K562 (cell line): ENCODE results near the gene HP1BP3. TPM values are rescaled to one million over a fixed set of nuclear protein-coding genes. Genes with fewer than 3 reads are reported as not detected.

ENCODE experiments used
- ARID4B ChIP-seq: sonication (generic); formaldehyde crosslinking; IDR thresholded peaks from 2 replicates; pipeline ENCODE4 v1.8.0; 2022; ENCODE audit warnings: mild to moderate bottlenecking, missing genetic modification reagents
- ATF2 ChIP-seq: sonication (generic); formaldehyde crosslinking; IDR thresholded peaks from 2 replicates; pipeline ENCODE4 v1.8.1; 2022; ENCODE audit warnings: missing genetic modification reagents
- CEBPG ChIP-seq, 3 experiments: fragments of 200-800 bp in 1 of 3; sonication (Bioruptor generic) in 1 of 3; sonication (generic) in 1 of 3; formaldehyde crosslinking in 1 of 3; IDR thresholded peaks in 2 of 3; conservative IDR thresholded peaks in 1 of 3; 2 replicates each; pipeline versions ENCODE4 v1.6.1 to v1.8.0; 2016 to 2022; ENCODE audit warnings: missing compliant biosample characterization in 2 of 3, missing genetic modification characterization in 2 of 3, mild to moderate bottlenecking in 1 of 3, missing genetic modification reagents in 1 of 3
- EGR1 ChIP-seq: fragments of 450-650 bp; conservative IDR thresholded peaks from 2 replicates; pipeline ENCODE4 v1.6.1; 2017; ENCODE audit warnings: mild to moderate bottlenecking
- FOXK2 ChIP-seq, 2 experiments: fragments of 450-650 bp; IDR thresholded peaks in 1 of 2; conservative IDR thresholded peaks in 1 of 2; 2 replicates each; pipeline ENCODE4 v1.6.1; 2016; ENCODE audit warnings: low read depth in 2 of 2, mild to moderate bottlenecking in 1 of 2
- ZBTB2 ChIP-seq: fragments of 450-650 bp; IDR thresholded peaks from 2 replicates; pipeline ENCODE4 v1.6.1; 2016; ENCODE audit warnings: antibody characterized with exemption
- ZBTB40 ChIP-seq, 2 experiments: fragments of 450-650 bp in 1 of 2; sonication (generic) in 1 of 2; formaldehyde crosslinking in 1 of 2; IDR thresholded peaks; 2 replicates each; pipeline versions ENCODE4 v1.7.1 to v1.9.0; 2016 to 2022; ENCODE audit warnings: inconsistent platforms in 1 of 2, mild to moderate bottlenecking in 1 of 2, missing genetic modification reagents in 1 of 2
- polyA plus RNA-seq, 8 experiments: library from polyadenylated mRNA; depleted of rRNA in 4 of 8; stranded (reverse) in 5 of 8; unstranded in 3 of 8; fragments of >200 nt; fragmentation: Nextera tagmentation in 2 of 8; fragmentation: Illumina TruSeq in 1 of 8; extraction: Ambion mirVana in 2 of 8; extraction: Trizol in 1 of 8; gene quantifications; 2 replicates each; pipeline versions ENCODE4 v1.2.1 to v1.2.3, GENCODE V29; 2011 to 2014; ENCODE audit warnings: inconsistent platforms in 1 of 8, missing spikeins in 1 of 8
- total RNA-seq, 7 experiments: library from RNA; depleted of rRNA in 6 of 7; stranded (reverse); fragments of >200 nt in 6 of 7; fragmentation: Illumina TruSeq in 2 of 7; extraction: Trizol in 2 of 7; gene quantifications; 2 replicates each; pipeline versions ENCODE4 v1.2.1 to v1.2.3, GENCODE V29; 2011 to 2021; ENCODE audit warnings: low replicate concordance in 1 of 7

HP1BP3 gene
- total and polyA plus RNA-seq, 9 of the 15 experiments (the other 6 are each of a cell fraction or from before 2014, with no cell fraction given), result 57.3 to 513 (median 240) TPM

GRCh38 chr1:20711285-20712214 lies 75.6 kb downstream of the HP1BP3 start (continued):
- TF ChIP-seq ZBTB40 (IDR thresholded peaks at IDR 0.05) (no peak), ZBTB40 (CRISPR knock-in tag; IDR thresholded peaks at IDR 0.05) (no peak), EGR1 (no peak), ATF2 (CRISPR knock-in tag) (no peak), FOXK2 (conservative IDR thresholded peaks at IDR 0.05 in 1 of 2, IDR thresholded peaks at IDR 0.05 in 1 of 2; ENCODE audit: low read depth in 2 of 2) (no peak), ARID4B (CRISPR knock-in tag) (0 out of 2 replicates have a peak, but pooled peaks have one; percentile 50), CEBPG (CRISPR knock-in tag; IDR thresholded peaks at IDR 0.05) (peak; percentile 63), CEBPG (tag; conservative IDR thresholded peaks at IDR 0.05 in 1 of 2, IDR thresholded peaks at IDR 0.05 in 1 of 2) (peak in 1 of 2 experiments; percentile 58; a peak in 2 of 4 replicates), ZBTB2 (no peak)
